HL-60 (cell line): Measurements from ENCODE around the gene NHP2.

ENCODE experiments used
- GABPA ChIP-seq: IDR thresholded peaks from 2 replicates; pipeline ENCODE4 v1.6.1; 2012; ENCODE audit warnings: low read depth
- POLR2AphosphoS5 ChIP-seq: IDR thresholded peaks from 2 replicates; pipeline ENCODE4 v1.6.1; 2012; ENCODE audit warnings: low read depth
- TF ChIP-seq, protein P1 (sequence below): IDR thresholded peaks from one replicate; pipeline ENCODE4 v1.5.1; 2011; ENCODE audit warnings: low read length, control low read depth, inconsistent platforms; ENCODE audit not compliant: insufficient read depth

DNA sequence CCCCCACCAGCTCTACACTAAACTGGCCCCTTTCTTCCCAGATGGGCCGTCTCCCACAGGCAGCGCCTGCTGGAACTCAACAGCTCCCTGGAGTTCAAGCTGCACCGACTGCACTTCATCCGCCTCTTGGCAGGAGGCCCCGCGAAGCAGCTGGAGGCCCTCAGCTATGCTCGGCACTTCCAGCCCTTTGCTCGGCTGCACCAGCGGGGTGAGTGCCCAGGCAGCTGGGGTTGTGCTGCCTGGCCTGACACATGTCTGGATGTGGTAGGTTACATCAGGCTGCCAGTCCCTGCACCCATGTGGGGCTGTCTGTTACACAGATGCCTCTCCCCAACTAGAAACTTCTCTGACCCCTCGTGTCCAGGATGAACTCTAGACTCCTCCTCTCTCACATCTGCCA lies 9.8 kb downstream of the NHP2 start:
- TF ChIP-seq, protein P1, sequence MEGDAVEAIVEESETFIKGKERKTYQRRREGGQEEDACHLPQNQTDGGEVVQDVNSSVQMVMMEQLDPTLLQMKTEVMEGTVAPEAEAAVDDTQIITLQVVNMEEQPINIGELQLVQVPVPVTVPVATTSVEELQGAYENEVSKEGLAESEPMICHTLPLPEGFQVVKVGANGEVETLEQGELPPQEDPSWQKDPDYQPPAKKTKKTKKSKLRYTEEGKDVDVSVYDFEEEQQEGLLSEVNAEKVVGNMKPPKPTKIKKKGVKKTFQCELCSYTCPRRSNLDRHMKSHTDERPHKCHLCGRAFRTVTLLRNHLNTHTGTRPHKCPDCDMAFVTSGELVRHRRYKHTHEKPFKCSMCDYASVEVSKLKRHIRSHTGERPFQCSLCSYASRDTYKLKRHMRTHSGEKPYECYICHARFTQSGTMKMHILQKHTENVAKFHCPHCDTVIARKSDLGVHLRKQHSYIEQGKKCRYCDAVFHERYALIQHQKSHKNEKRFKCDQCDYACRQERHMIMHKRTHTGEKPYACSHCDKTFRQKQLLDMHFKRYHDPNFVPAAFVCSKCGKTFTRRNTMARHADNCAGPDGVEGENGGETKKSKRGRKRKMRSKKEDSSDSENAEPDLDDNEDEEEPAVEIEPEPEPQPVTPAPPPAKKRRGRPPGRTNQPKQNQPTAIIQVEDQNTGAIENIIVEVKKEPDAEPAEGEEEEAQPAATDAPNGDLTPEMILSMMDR = no peak
- TF ChIP-seq GABPA (no peak), POLR2AphosphoS5 (no peak)
